Activated T-helper 2 cell treated with anti-CD3 and anti-CD28 coated beads, Interferon-gamma antibody, Interleukin-2, Interleukin-4, amounts not matched to agents 10 μg/mL and 5 μg/mL and 100 μg/mL, durations not matched to agents 14 hours and 24 hours and 36 hours (primary cell): ENCODE data around the gene OR6N2. TPM values are rescaled to one million over a fixed set of nuclear protein-coding genes. Genes with fewer than 3 reads are reported as not detected.

ENCODE experiments used
- DNase-seq: peaks from one replicate; pipeline ENCODE4 v3.0.0; 2021; ENCODE audit warnings: low spot score
- H3K27ac Mint-ChIP-seq: one replicate; pipeline ENCODE4 v1.8.0; 2021; ENCODE audit warnings: mixed read lengths
- H3K27me3 Mint-ChIP-seq: one replicate; pipeline ENCODE4 v1.8.0; 2021; ENCODE audit warnings: low read depth, mixed read lengths
- H3K36me3 Mint-ChIP-seq: one replicate; pipeline ENCODE4 v1.8.0; 2021; ENCODE audit warnings: low read depth, mixed read lengths
- H3K4me1 Mint-ChIP-seq: one replicate; pipeline ENCODE4 v1.8.0; 2021; ENCODE audit warnings: low read depth, mixed read lengths
- H3K4me3 Mint-ChIP-seq: one replicate; pipeline ENCODE4 v1.8.0; 2021; ENCODE audit warnings: low read depth, mild to moderate bottlenecking, moderate library complexity, mixed read lengths
- H3K9me3 Mint-ChIP-seq: one replicate; pipeline ENCODE4 v1.8.0; 2021; ENCODE audit warnings: mixed read lengths
- intact Hi-C: fragments of 100-400 bp; cut with micrococcal nuclease; formaldehyde crosslinking; loops from one replicate; pipeline ENCODE4 v1.15.1; 2023
- total RNA-seq: library from RNA; stranded (reverse); gene quantifications from 2 replicates; pipeline ENCODE4 v1.2.3, GENCODE V29; 2022

The OR6N2 gene
- total RNA-seq, 1 donor from 2014 or later: not detected

DNA sequence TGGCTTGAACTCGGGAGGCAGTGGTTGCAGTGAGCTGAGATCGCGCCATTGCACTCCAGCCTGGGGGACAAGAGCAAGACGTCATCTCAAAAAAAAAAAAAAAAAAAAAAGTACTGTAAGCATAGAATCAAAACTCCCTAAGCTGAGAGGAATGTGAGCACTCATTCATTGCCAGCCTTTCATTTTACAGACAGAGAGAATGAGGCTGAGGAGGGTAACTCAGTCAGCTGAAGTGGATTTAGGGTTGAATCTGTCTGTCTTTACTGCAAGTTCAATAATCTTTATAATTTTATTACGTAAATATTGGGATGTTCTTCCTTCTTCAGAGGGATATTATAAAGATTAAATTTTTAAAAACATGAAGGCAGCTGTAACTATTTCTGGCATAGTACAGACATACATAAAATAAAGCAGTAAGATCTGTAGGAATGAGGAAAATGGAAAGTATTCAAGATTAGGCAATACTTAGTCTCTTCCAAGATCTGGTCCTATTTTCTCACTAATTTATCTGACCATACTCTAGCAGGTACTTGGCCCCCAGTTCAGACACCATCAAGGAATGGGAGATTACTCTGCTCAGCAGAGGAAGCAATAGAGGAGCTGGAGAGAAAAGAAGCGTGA is 26.0 kb upstream of the OR6N2 start:
- H3K27ac Mint-ChIP-seq: no peak overlapping the region
- no peaks in the 10 kb centered on the region for H3K9me3 Mint-ChIP-seq
- H3K36me3 Mint-ChIP-seq: no peaks in the 10 kb centered on the region
- H3K27me3 Mint-ChIP-seq: peaks cover 41% of the 10 kb centered on the region
- H3K4me1 Mint-ChIP-seq: peaks cover 5% of the 10 kb centered on the region
- intact Hi-C loops: no loop called here
- no peak for DNase-seq
- no peak overlapping the region for H3K4me3 Mint-ChIP-seq

DNA sequence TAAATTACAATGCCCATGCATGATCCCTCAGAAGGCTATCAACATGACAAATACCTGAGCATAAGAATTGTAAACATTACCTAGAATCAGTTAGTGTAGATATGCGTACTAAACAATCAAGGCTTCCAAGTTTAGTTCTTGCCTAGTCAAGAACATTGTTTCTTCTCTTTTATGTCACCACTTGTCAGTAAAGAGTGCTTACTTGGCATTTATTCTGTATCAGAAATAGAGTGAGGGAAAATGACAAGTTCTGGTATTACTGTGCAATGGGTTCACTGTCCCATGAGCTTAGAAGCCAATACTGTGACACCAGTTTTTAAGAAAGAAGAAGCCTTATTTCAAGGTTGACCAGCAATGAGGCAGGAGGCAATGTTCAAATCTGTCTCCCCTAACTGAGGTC is 22.7 kb upstream of the OR6N2 start:
- DNase-seq: no peak
- Mint-ChIP-seq H3K9me3 (no peaks in the 10 kb centered on the region), H3K27me3 (peaks cover 44% of the 10 kb centered on the region), H3K4me1 (peaks cover 19% of the 10 kb centered on the region), H3K4me3 (no peak overlapping the region), H3K36me3 (no peaks in the 10 kb centered on the region), H3K27ac (no peak overlapping the region)
- intact Hi-C loops: no loop called here

DNA sequence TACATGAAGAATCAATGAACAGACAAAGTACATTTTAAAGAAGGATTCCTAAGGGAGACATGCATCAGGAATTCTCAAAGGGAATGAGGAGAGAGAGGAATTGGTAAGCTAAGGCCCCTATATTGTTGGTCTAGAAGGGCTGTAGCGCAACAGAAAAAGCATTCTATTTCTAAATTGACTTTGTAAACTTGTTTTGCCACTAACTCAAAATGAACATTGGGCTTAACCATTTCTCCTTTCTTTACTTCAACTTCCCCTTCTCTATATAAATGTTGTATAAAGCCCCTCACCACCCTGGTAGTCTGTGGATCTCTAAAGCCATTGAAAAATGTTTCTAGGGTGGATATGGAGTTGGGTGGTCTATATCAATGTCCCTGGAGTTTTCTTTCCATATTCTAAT is 20.4 kb upstream of the OR6N2 start:
- peaks cover 19% of the 10 kb centered on the region for H3K4me1 Mint-ChIP-seq
- H3K9me3 Mint-ChIP-seq: no peaks in the 10 kb centered on the region
- no peak overlapping the region for H3K4me3 Mint-ChIP-seq
- H3K27ac Mint-ChIP-seq: no peak overlapping the region
- H3K27me3 Mint-ChIP-seq: peaks cover 40% of the 10 kb centered on the region
- H3K36me3 Mint-ChIP-seq: no peaks in the 10 kb centered on the region
- intact Hi-C loops: no loop called here
- no peak for DNase-seq

DNA sequence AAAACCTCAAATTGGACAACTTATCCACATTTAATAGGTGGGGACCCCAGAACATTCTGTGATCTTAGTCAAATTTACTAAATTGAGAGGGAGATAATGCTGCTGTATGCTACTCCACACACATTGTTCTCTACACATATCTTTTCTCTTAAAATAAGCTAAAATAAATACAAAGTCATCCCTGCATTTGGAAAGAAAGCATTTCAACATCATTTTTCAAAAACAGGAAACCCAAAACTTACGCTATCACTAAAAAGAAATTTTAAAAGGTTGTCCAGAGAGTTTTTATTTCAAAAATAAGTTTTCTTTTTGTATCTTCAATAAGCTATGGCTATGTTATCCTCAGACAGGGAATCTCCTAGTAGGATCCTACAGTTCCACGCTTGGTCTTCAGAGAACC is 19.5 kb upstream of the OR6N2 start:
- Mint-ChIP-seq H3K9me3 (no peaks in the 10 kb centered on the region), H3K27ac (no peak overlapping the region), H3K4me1 (peaks cover 19% of the 10 kb centered on the region), H3K27me3 (peaks cover 35% of the 10 kb centered on the region), H3K36me3 (no peaks in the 10 kb centered on the region), H3K4me3 (no peak overlapping the region)
- DNase-seq: no peak
- intact Hi-C loops: no loop called here

DNA sequence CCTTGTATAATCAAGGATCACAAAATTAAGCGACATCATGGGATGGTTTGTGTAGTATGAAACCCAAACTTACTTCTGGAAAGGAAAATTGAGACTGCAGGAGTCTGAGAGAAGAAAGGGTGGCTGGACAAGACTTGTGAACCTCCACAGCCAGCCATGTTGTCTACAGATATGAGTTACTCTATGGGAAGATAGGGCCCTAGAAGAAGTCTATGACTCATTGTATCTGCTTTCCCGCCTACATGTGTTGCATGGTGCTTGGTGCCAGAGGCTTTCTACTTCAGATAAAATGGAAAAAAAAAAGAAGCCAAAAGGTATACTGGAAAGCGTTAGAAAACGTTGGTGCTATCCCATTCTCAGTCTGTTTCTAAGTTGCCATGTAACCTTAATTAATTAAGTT is 18.7 kb upstream of the OR6N2 start:
- intact Hi-C loops: loop anchor here (2.0 kb wide), 2 partner anchors 19 to 173 kb away; no protein-coding TSS in a partner anchor
- Mint-ChIP-seq H3K4me3 (no peak overlapping the region), H3K4me1 (peaks cover 19% of the 10 kb centered on the region), H3K9me3 (no peaks in the 10 kb centered on the region), H3K27ac (no peak overlapping the region), H3K27me3 (peaks cover 29% of the 10 kb centered on the region), H3K36me3 (no peaks in the 10 kb centered on the region)
- no peak for DNase-seq

DNA sequence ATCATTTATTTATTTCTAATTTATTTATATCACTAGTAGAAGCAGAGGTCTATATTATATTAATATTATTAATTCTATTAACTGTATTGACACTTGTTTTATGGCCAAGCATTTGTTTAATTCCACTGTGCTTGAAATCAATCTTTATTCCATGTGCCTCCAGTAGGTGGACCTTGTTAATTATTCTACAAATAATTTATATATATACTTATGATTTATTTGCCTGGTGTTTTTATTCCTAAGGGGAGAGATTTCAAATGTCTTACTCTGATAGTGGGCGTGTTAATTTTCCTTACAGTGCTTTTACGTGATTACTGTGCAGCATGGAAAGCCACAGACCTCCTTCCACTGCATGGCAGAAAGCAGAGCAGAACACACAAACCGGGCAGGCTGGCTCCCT is 17.5 kb upstream of the OR6N2 start:
- Mint-ChIP-seq H3K4me1 (peaks cover 17% of the 10 kb centered on the region), H3K36me3 (no peaks in the 10 kb centered on the region), H3K27ac (no peak overlapping the region), H3K9me3 (no peaks in the 10 kb centered on the region), H3K4me3 (no peak overlapping the region), H3K27me3 (peaks cover 21% of the 10 kb centered on the region)
- DNase-seq: no peak
- intact Hi-C loops: loop anchor here (2.0 kb wide), 2 partner anchors 20 to 174 kb away; no protein-coding TSS in a partner anchor

DNA sequence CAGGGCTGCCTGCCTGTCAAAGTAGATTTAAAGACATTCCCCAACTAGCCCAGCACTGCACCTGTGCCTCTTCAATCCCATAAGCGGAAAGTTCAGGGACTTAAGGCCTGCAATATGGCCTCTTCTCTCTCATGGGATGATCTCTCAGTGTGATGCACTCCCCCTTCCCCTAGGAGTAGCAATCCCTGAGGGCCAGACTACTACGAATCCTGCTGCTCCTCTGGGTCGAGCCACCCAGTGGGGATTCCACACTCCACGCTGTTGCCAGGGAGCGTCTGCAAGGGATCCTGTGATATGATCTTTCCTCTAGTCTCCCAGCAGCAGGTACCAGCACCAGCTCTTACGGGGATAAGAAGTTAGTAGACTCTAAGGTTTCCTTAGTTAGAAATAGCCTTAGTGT is 13.2 kb upstream of the OR6N2 start:
- no peak overlapping the region for H3K4me3 Mint-ChIP-seq
- no peaks in the 10 kb centered on the region for H3K9me3 Mint-ChIP-seq
- no peak overlapping the region for H3K27ac Mint-ChIP-seq
- H3K4me1 Mint-ChIP-seq: peaks cover 2% of the 10 kb centered on the region
- no peak for DNase-seq
- intact Hi-C loops: no loop called here
- no peaks in the 10 kb centered on the region for H3K36me3 Mint-ChIP-seq
- peaks cover 21% of the 10 kb centered on the region for H3K27me3 Mint-ChIP-seq

DNA sequence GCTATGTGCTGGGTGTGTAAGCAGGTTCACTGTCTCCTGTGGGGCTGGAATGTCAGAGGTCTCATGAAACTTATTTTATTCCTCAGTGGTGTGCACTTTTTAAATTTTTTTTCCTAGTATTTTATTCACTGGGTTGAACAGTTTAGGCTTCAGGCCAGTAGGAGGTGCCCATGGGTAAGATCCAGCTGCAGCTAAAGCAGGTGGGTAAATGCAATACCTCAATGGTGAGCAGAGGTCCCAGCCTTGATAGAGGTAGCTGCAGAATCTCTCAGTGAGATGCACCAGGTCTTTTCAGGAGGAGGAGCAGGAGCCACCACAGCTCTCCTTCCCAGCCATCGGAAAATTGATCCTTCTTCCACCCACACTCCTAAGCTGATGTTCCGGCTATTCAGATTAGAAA is 12.6 kb upstream of the OR6N2 start:
- no peak overlapping the region for H3K27ac Mint-ChIP-seq
- H3K27me3 Mint-ChIP-seq: peaks cover 25% of the 10 kb centered on the region
- H3K4me3 Mint-ChIP-seq: no peak overlapping the region
- H3K9me3 Mint-ChIP-seq: no peaks in the 10 kb centered on the region
- intact Hi-C loops: loop anchor here (2.0 kb wide), 1 partner anchor 205 kb away; no protein-coding TSS in a partner anchor
- H3K36me3 Mint-ChIP-seq: no peaks in the 10 kb centered on the region
- peak; percentile 18 for DNase-seq
- no peaks in the 10 kb centered on the region for H3K4me1 Mint-ChIP-seq

DNA sequence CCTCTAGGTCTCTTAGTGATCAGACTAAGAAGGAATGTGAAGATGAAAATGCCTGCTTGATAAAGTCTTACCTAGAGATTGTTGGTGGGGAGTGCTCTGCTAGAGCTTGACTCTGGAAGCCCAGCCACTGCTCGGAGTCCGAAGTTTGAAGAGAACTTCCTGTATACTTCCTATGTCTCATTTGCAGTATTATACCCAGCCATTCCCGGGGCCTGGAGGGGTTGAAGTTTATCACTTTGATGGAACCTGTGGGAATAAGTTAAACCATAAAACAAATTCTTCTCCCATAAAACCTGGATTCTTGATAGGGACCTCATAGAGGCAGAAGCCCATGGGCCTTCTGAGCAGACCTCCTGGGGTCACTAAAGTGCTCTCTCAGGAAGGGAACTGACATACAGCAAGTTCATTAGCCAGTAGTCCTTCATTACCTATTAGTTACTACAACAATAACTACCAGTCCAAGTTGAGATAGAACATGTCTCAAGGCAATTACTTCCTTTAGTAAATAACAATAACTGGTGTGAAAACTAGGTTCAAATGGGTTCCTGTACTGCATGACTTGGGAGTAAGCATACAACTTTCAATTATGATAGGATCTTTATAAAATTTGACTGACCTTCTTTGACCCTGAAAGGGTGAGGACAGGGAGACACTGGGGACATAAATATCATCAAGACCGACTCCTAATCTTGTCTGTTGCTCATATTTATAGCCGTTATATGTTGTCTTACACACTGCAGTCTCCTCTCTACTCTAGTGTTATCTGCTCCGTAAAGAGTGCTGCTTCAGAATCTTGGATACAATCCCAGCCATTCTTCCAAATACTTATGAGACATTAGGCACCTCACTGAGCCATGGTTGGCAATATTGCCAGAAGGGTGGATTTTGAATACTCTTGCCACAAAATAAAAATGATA is 8.8 kb downstream of the OR6N2 start, which contains the start of gene OR6N1:
Gene OR6N1, minus strand, starts transcription at position 246 of the 917 bp plus-strand sequence. CDS start 5,513 bp downstream, outside the sequence.
- peaks cover 22% of the 10 kb centered on the region for H3K27me3 Mint-ChIP-seq
- H3K9me3 Mint-ChIP-seq: no peaks in the 10 kb centered on the region
- H3K36me3 Mint-ChIP-seq: no peaks in the 10 kb centered on the region
- no peak within 1 kb of the TSS for H3K27ac Mint-ChIP-seq
- no peak within 1 kb of the TSS for H3K4me3 Mint-ChIP-seq
- intact Hi-C loops: no loop called here
- no peaks in the 10 kb centered on the region for H3K4me1 Mint-ChIP-seq
- DNase-seq: no peak

DNA sequence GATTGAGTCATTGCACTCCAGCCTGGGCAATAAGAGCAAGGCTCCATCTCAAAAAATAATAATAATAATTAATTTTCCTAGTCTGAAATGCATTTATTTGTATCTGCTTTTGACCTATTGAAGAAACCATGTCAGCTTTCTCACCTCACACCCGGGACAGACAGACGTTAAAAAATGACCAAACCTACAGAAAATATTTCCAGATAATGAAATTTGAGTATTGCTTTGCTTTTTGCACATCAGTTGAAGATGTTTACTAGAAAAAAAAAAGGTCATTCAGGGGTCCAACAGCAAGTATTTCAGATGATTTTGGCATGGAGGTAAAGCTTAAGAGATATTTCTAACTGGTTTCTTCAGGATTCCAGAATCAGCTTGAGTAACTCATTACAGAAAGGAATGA is 26.6 kb downstream of the OR6N2 start, which contains the start of gene OR6K6:
Gene OR6K6, plus strand, starts transcription at position 301 of the 400 bp plus-strand sequence. CDS start 168 bp downstream, outside the sequence.
- Mint-ChIP-seq H3K4me3 (no peak within 1 kb of the TSS), H3K9me3 (no peaks in the 10 kb centered on the region), H3K27me3 (peaks cover 9% of the 10 kb centered on the region), H3K4me1 (no peaks in the 10 kb centered on the region), H3K27ac (no peak within 1 kb of the TSS), H3K36me3 (no peaks in the 10 kb centered on the region)
- intact Hi-C loops: no loop called here
- DNase-seq: no peak

DNA sequence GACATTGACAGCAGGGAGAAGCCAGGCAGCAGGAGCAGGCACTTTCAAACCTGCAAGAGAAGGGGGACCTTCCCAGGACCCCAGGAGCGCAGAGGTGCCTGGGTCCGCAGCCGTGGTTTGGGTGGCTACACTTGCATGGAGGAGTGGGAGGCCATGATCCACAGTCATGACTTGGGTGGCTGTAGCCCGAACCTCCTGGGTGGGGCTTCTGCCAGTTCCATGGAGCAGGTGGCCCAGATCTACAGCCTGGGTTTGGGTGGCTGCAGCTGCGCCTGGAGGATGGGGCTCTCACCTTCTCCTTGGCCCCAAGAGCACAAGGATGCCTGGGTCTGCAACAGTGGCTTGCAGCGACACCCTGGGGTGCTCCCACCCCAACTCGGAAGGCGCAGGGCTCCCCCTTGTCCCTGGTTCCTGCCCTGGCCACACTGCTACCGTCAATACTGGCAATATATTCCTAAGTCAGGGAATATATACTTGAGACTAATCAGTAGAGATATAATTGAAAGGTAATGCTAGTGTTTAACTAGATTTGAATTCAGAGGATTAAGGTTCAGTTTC is 28.8 kb downstream of the OR6N2 start:
- intact Hi-C loops: no loop called here
- Mint-ChIP-seq H3K4me1 (no peaks in the 10 kb centered on the region), H3K9me3 (no peaks in the 10 kb centered on the region), H3K36me3 (no peaks in the 10 kb centered on the region), H3K4me3 (no peak overlapping the region), H3K27ac (no peak overlapping the region), H3K27me3 (peaks cover 15% of the 10 kb centered on the region)
- DNase-seq: no peak

DNA sequence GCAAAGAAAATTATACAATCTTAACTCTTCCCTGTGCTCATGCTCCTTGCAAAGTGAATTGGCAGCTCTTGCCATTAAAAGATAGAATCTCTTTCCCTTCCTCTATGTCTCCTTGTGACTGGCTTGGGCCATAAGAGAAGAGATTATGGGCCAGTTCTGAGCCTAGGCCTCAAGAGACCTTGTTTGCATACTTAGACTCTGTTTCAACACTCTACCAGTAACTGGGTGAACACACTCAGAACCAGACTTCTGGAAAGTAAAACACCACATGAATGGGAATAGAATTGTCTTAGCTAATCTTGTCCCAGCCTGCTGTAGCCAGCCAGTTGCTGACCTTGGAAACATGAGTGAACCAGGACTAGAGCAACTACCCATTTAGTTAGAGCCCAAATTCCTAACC is 45.2 kb downstream of the OR6N2 start:
- H3K27ac Mint-ChIP-seq: no peak overlapping the region
- intact Hi-C loops: no loop called here
- no peaks in the 10 kb centered on the region for H3K9me3 Mint-ChIP-seq
- no peak overlapping the region for H3K4me3 Mint-ChIP-seq
- no peaks in the 10 kb centered on the region for H3K4me1 Mint-ChIP-seq
- H3K36me3 Mint-ChIP-seq: no peaks in the 10 kb centered on the region
- peaks cover 21% of the 10 kb centered on the region for H3K27me3 Mint-ChIP-seq
- DNase-seq: no peak

DNA sequence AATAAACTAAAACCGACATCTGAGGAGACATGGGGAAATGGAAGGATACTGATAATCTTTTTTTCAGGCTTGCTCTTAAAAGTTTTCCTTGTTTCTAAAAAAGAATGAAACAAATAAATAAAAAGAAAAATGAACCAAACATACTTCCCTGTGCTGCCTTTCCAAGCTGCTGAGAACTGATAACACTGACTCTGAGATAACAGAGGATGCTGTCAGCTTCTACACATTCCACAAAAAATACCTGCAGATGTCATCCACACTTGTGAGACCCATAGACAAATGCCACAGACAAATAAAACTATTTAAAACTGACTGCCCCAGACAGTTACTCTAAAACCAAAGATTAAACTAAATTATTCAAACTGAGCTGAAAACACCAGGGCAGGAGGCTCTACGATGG is 48.5 kb downstream of the OR6N2 start:
- Mint-ChIP-seq H3K27ac (no peak overlapping the region), H3K4me3 (no peak overlapping the region), H3K27me3 (peaks cover 20% of the 10 kb centered on the region), H3K9me3 (no peaks in the 10 kb centered on the region), H3K36me3 (no peaks in the 10 kb centered on the region), H3K4me1 (peaks cover 2% of the 10 kb centered on the region)
- intact Hi-C loops: no loop called here
- no peak for DNase-seq
